GM12873 (cell line): ENCODE results near the gene ALDOA.

ENCODE experiments used
- CTCF ChIP-seq: IDR thresholded peaks from 2 replicates; pipeline ENCODE4 v1.5.1; 2012; ENCODE audit warnings: low read depth, mild to moderate bottlenecking, moderate library complexity, low read length, control low read depth; ENCODE audit not compliant: insufficient read depth; ENCODE audit errors: missing control alignments

Gene ALDOA

DNA sequence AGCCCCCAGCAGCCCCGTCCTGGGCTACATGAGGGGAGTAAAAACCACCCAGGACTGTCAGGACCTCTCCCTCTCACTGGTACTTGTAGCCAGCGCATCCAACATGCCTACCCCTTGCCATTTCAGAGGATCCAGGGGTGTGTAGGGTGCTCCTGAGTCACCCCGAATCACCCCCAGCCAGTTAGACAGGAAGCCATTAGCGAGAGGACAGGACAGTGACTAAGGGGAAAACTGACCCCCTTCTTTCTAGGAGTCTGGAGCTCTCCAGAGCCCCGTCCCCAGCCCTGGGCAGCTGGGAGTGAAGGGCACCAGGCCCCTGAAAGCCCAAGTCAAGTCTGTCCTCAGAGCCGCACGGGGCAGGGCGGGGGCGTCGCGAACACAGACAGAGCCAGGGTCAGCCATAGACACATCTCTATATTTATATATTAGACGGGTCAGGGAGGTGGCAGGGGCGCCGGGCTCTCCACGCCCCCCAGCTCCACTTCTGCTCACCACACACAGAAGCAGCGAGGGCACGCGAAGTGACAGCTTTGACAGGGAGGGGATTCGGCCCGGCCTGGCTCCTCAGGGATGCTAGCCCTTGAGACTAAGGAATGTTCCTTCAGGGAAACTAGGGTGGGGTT is 48.3 kb downstream of the ALDOA start:
- no peak for TF ChIP-seq CTCF

DNA sequence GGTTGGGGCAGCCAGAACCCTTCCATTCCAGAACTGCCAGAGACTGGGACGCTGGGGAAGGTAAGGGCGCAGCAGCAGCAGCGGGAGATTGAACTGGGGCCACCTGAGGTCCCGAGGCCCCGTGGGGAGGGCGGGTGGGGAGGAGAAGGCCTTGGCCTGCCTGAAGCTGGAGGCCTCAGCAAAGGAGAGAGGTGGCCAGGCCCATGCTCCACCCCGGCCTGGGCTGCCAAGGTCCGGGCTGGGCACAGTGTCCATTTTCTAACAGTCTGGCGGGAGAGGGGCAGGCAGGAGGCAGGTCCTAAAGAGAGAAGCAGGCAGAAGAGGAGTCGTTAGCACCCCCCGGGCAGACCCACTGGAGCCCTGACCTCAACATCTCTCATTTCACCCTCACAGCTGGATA is 48.9 kb downstream of the ALDOA start:
- no peak for TF ChIP-seq CTCF

DNA sequence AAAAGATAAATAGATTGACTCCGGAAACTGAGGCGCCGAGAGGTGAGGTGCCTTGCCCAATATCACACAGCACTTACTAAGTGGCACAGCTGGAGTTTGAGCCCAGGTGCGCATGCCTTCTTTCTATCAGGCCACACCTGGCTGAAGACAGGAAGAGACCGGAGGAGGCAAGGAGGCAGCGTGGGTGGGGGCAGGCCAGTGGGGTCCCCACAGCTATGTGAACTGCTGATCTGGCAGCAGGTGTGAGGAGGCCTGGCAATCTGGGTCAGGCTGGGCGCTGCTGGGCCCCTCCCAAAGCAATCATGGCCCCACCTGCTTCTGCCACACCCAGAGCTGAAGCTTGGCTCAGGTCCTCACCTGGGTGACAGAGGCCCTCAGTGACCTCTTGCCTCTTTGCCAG is 49.7 kb downstream of the ALDOA start:
- TF ChIP-seq CTCF: no peak

- TF ChIP-seq CTCF: no peak
Observed at GRCh38 chr16:30116291-30117207, 51.0 kb downstream of the ALDOA start.

DNA sequence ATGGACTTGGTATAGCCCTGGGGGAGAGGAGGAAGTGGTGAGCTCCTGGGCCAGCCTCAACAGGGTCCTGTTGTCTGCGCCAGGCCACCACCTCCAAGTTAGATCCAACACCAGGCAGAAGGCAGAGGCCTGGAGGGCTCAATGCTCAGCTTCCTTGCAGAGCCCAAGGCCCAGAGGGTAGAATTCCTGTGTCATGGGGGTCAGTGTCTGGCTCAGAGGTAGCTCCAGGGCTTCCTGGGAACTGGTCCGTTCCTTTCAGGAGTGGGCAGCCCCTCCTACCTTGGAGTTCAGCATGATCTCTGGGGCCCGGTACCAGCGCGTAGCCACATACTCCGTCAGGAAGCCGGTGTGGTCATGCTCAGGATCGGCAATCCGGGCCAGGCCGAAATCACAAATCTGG is 52.2 kb downstream of the ALDOA start:
- no peak for TF ChIP-seq CTCF

- no peak for TF ChIP-seq CTCF
Observed at GRCh38 chr16:30119428-30119827, 53.9 kb downstream of the ALDOA start.
